Skin of body (tissue), 2 donors: ENCODE measurements around the gene TSPOAP1. TPM values are rescaled to one million over a fixed set of nuclear protein-coding genes. Genes with fewer than 3 reads are reported as not detected.

Experiments
- DNase-seq: peaks from one replicate; lab custom pipeline; 2025; lab: John Stamatoyannopoulos, UW
- total RNA-seq: library from RNA; depleted of rRNA; stranded (reverse); fragments of >200 nt; gene quantifications from one replicate; pipeline ENCODE4 v1.2.3, GENCODE V29; 2014

TSPOAP1 gene
- total RNA-seq, 1 donor from 2014 or later = 3.9 TPM

DNA sequence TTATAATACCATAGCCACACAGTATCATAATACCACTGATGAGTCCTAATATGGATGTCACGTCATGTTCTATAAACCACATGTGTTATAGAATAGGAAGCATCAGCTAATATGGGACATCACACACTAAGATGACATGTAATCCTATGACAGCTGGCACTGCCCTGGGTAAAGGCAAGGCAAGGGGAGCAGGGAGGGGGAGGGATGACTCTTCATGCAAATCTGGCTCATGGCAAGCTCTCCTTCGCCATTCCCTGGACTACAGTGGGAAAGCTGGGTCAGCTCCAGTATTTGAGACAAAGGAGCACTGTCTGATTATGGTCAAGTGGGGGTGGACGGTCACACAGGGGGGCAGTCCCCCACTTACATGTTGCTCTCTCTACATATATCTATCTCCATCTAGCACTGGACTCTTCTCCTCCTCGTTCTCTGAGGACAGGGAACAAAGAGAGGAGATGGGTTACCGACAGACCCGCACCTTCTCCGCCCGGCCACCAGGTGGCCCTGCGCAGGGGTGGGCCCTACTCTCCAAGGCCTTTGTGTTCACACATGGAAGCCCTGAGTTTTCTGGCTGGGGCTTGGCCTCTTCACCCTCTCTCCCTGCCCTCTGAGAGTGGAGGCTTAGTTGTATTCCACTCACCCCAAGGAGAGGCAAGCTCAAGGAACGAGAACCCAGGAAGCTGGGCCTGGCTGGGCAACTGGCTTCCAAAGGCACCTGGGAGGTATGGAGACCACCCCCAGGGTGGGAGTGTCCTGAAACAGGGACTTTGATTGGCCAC is 24.4 kb downstream of the TSPOAP1 start:
- no peak for DNase-seq

GRCh38 chr17:58302919-58303585 is 25.5 kb downstream of the TSPOAP1 start:
- no peak for DNase-seq

- DNase-seq = no peak
Measured at GRCh38 chr17:58302171-58302918, 26.2 kb downstream of the TSPOAP1 start.

DNA sequence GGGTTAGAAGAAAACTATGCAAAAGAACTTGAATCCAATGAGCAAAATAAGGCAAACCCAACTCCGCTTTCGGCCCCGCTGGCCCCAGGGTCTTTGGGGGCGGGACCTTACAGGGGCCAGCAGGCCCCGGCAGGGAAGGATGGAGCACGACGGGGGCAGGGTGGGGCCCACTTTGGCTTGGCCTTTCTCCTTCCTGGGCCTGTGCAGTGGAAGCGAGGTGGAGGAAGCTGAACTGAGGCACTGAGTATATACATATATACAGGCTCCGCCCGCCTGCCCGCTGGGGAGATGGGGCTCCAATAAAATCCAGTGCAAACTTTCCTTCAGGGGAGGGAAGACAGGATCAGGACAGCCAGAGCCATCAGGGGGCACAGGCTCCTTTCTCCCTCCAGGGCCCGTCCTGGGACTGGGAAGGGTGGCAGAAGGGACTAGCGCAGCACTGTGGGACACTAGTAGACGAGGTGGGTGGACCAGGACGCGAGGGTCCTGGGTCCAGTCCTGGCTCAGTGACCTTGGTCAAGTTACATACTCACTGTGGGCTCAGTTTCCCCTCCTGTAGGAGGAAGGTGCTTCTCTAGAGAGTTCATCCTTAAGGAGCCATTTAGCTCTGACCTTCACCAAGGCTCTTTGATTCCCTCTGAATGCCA is 27.0 kb downstream of the TSPOAP1 start:
- no peak for DNase-seq

- DNase-seq = no peak
Measured at GRCh38 chr17:58300336-58300735, 28.3 kb downstream of the TSPOAP1 start.

GRCh38 chr17:58294034-58294433 is 34.6 kb downstream of the TSPOAP1 start:
- DNase-seq = no peak

DNA sequence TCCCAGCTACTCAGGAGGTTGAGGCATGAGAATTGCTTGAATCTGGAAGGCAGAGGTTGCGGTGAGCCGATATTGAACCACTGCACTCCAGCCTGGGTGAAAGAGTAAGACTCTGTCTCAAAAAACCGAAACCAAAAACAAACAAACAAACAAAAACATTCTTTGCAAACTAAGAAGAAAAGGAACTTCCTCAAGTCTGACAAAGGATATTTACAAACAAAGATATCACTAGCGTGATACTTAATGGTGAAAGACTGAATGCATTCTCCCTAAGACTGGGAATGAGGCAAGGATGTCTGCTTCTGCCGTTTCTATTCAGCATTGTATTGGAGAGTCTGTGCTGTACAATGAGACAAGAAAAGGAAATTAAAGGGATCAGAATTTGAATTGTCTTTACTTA is 37.3 kb downstream of the TSPOAP1 start:
- DNase-seq = no peak

DNA sequence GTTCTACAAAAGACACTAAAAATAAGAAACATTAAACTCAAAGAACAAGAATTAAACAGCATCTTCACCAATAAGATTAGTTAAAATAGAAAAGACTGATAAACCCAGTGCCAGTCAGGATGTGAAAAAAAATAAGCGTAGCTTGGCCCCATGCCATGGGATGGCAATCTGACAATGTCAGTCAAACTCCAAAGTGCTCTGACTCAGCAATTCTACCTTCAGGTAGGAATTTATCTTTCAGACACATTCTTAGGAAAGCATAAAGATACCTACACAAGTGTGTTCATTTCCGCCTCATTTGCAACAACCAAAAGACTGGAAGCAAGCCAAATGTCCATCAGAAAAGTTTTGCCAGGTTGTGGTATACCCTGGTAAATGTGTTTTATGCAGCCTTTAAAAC is 38.7 kb downstream of the TSPOAP1 start:
- no peak for DNase-seq

DNA sequence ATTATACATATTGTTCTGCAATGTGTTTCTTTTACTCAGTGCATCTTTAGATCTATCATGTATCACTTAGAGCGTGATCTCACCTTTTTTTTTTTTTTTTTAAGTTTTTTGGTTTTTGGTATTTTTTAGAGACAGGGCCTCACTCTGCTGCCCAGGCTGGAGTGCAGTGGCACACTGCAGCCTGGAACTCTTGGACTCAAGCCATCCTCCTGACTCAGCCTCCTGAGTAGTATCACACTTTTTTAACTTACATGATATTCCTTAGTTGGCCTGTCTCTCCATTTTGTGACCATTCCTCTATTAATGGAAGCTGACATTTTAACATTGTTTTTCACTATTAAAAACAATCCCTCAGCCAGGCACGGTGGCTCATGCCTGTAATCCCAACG is 43.2 kb downstream of the TSPOAP1 start:
- DNase-seq = no peak

- DNase-seq = no peak
Measured at GRCh38 chr17:58284613-58285421, 43.8 kb downstream of the TSPOAP1 start.

DNA sequence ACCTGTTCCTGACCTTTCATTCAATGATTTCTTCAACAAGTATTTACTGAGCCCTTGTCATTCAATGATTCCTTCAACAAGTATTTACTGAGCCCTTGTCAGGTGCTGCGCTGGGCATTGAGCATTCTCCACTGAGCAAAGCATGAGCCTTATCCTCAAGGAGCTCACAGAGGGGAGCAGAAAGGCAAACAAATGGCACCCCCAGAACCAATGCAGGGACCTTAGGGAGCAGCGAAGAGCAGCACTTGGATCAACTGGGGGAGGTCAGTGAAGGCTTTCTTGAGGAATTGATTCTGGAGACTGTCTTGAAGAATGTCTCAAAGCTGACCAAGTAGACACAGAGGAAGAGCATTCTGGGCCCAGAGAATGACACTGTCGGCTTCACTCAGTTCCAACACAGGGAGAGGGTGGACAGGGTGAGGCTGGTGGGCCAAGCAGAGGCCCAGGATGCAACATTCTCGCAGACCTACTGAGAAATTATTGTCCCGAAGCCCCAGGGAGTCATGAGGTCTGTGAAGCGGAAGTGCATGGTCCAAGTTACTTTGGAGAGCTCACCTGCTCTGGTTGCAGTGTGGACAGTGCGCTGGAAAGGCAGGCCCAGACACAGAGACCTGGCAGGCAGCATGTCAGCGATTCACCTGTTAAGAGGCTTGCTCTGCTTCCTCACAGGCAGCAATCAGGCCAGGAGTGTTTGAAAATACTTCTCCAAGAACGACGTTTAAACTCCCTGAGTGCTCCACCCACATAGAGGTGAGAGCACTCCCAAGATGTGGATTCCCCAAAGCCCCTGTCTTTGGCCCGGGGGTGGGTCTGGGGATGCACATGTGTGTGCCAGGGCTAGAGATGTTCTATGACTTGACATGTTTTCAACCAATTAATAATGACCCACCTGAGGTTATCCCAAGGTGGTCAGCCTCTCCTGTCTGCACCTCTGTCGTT is 44.7 kb downstream of the TSPOAP1 start:
- DNase-seq = no peak

DNA sequence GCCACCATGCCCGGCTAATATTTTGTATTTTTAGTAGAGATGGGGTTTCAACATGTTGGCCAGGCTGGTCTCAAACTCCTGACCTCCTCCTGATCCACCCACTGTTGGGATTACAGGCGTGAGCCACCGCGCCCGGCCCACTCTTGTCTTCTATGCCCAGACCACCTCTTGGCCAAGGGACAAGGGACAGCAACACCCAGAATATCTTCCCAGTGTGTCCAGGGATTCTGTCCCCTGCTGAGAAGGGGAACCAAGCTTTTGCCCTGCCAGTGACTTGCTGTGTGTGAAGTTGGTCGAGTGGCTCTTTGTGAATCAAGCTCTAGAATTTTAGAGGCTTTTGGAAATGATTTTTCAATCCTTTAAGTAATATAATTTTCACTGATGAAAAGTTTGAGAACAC is 46.2 kb downstream of the TSPOAP1 start:
- DNase-seq = no peak

GRCh38 chr17:58281511-58282011 is 47.0 kb downstream of the TSPOAP1 start:
- no peak for DNase-seq

DNA sequence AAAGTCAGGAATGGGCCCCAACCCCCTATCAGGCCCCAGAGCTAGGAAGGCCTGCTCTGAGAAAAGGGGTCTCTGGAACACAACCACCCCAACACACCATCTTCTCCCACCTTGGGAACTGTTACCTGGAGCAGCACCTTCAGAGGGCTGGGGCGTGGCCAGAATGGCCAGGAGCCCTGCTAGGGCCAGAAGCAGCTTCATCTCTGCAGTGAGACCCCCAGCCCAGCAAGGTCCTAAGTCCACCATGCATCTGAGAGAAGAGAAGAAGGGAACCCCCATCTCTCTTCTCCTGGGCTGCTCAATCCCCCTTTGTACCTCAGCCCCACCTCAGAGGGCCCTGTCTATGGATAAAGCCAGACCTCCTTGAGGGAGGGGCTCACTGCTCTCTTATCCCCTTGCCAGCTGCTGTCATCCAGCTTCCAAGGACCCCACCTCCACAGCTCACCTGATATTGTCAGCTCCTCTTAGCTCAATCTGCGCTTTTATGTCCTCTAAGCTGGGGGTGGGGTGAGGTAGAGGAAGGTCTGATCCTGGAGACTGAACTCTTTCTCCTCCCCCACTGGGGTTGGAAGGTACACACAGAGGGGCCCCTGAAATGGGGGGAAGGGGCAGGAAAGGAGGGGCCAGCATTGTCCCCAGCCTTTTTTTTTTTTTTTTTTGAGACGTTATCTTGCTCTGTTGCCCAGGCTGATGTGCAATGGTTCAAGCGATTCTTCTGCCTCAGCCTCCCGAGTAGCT is 47.9 kb downstream of the TSPOAP1 start, which contains the start of gene MPO:
Gene MPO (minus strand): TSS at position 456 of the 738 bp plus-strand sequence. CDS start 177 bp downstream, at position 279.
- no peak for DNase-seq

DNA sequence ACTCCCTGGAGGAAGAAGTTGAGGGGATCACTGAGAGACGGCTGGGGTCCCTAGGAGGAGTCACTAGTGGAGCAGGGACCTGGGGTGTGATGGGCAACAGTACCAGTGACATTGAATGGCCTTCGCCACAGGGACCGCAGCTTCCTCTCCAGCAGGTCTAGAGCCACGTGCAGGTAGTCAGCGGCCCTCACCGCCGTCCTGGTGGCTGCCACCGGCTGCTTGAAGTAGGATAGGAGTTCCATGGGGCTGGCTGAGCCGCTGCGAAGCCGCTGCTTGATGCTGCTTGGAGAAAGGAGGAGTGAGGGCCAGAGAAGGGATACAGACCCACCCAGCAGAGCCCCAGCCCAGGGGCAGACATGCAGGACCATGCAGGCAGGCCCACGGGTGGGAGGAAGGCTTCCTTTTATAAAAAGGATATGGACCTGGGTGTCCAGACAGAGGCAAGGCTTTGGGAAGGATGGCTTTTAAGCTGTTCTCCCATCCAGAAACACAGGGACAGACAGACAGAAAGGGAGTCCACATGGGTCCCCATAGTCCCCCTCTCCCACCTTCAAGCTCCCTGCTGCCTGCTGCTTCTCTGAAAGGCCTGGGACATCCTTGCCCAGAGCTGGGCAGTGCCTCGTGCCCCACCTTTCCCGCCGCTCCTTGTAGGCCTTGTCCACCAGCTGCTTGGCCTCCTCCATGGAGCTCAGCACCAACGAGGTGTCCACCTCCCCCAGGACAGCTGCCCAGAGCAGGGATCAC is 48.7 kb downstream of the TSPOAP1 start:
- DNase-seq = no peak

GRCh38 chr17:58279016-58279711 is 49.4 kb downstream of the TSPOAP1 start:
- no peak for DNase-seq

GRCh38 chr17:58278661-58279015 is 50.0 kb downstream of the TSPOAP1 start:
- DNase-seq = no peak
